GM12875 (cell line): ENCODE results near the gene WTAP.
"Not testable (repeated sequence)": the region's sequence is repeated elsewhere in the genome, so short reads cannot be mapped to it uniquely, and the experiment has no call there.

Experiments
- H3K4me3 ChIP-seq: one replicate; pipeline ENCODE4 v1.5.1; 2011; ENCODE audit warnings: low read depth, low read length, control low read depth
- CTCF ChIP-seq: IDR thresholded peaks from 2 replicates; pipeline ENCODE4 v1.5.1; 2011; ENCODE audit warnings: low read depth, mild to moderate bottlenecking, control low read depth, inconsistent platforms, low read length, moderate library complexity, borderline replicate concordance; ENCODE audit not compliant: insufficient read depth

WTAP gene

GRCh38 chr6:159788753-159789376 is 61.6 kb downstream of the WTAP start:
- TF ChIP-seq CTCF = no peak
- peak overlapping the region; percentile 67 for H3K4me3 ChIP-seq

GRCh38 chr6:159789377-159790148 is 62.3 kb downstream of the WTAP start, which contains the start of gene TCP1:
Gene TCP1 (minus strand): TSS chr6:159789602. CDS start chr6:159789468, 134 bp downstream.
- no peak for TF ChIP-seq CTCF
- peak within 1 kb of the TSS; percentile 67 for H3K4me3 ChIP-seq

- no peak for TF ChIP-seq CTCF
- peak within 1 kb of the TSS; percentile 67 for H3K4me3 ChIP-seq
Observed at GRCh38 chr6:159790149-159790955, 63.0 kb downstream of the WTAP start, which contains the start of gene MRPL18. Gene MRPL18 (plus strand): TSS chr6:159790467. CDS start chr6:159790588, 121 bp downstream.

DNA sequence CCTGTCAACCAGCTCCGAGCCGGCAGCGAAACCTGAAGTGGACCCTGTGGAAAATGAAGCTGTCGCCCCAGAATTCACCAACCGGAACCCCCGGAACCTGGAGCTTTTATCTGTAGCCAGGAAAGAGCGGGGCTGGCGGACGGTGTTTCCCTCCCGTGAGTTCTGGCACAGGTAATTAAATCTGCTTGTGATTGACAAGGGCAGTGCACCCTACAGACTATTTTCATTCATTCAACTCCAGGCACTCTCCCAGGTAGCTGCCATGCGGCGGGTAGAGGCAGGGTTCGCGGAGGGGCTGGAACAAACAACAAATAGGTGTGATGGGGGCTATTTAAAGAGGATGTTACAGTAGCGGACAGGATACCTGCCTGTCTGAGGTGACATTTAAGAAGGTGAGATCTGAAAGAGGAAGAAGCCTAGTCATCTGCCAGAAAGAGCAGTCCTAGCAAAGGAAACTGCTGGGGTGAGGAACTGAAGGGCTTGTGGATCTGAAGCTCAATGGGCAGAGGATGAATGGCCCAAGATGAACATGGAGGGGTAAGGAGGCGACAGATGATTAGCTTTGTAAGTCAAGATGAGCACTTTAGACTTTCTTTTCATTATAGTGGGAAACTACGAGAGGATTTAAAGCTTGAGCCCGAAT is 63.8 kb downstream of the WTAP start:
- no peak for TF ChIP-seq CTCF
- peak overlapping the region; percentile 57 for H3K4me3 ChIP-seq

GRCh38 chr6:159794976-159795375 is 67.7 kb downstream of the WTAP start:
- H3K4me3 ChIP-seq = not testable (repeated sequence)

DNA sequence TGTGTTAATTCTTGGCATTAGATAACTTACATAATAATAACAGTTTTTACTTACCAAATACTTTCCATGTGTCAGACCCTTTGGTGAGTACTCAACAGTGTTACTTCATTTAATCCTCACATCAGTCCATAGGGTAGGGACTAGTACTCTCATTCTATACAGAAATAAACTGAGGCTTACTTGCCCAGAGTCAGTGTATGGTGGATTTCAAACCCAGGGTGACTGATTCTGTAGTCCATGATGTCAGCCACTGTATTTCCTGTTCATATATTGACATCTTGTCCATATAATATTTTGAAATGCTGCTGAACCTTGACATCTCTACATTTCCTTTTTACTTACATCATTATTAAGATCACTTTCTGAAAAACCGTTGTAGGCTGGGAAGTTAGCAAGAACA is 70.2 kb downstream of the WTAP start:
- no peak overlapping the region for H3K4me3 ChIP-seq
- TF ChIP-seq CTCF = no peak
